HCT116 (cell line): Measurements from ENCODE around the gene ITPR2.

Experiments
- ATF3 ChIP-seq: IDR thresholded peaks from 2 replicates; pipeline ENCODE4 v1.6.1; 2012
- CTCF ChIP-seq, 3 experiments: fragments of 200-600 bp in 1 of 3; sonication (generic) in 1 of 3; IDR thresholded peaks in 2 of 3; conservative IDR thresholded peaks in 1 of 3; 2 replicates each; pipeline ENCODE4 v1.5.1; 2012 to 2017; ENCODE audit warnings: low read depth in 2 of 3, low read length in 2 of 3, antibody characterized with exemption in 1 of 3, borderline replicate concordance in 1 of 3, control low read depth in 1 of 3, mild to moderate bottlenecking in 1 of 3, mixed read lengths in 1 of 3, mixed run types in 1 of 3, moderate library complexity in 1 of 3; ENCODE audit not compliant: insufficient read depth in 1 of 3
- JUND ChIP-seq: IDR thresholded peaks from 2 replicates; pipeline ENCODE4 v1.6.1; 2012
- POLR2A ChIP-seq: IDR thresholded peaks from 2 replicates; pipeline ENCODE4 v1.7.0; 2011; ENCODE audit warnings: borderline replicate concordance; ENCODE audit not compliant: insufficient read depth, insufficient read length; ENCODE audit errors: extremely low read depth
- SP1 ChIP-seq: IDR thresholded peaks from 2 replicates; pipeline ENCODE4 v1.6.1; 2012; ENCODE audit warnings: low read depth
- SRF ChIP-seq: IDR thresholded peaks from 2 replicates; pipeline ENCODE4 v1.6.1; 2012; ENCODE audit warnings: low read depth

- TF ChIP-seq JUND (no peak), POLR2A (no peak), ATF3 (no peak), SRF (no peak), CTCF (IDR thresholded peaks at IDR 0.05 in 2 of 3, conservative IDR thresholded peaks at IDR 0.05 in 1 of 3; ENCODE audit: borderline replicate concordance in 1 of 3, insufficient read depth in 1 of 3, low read depth in 2 of 3, low read length in 2 of 3) (no peak), SP1 (no peak)
Measured at GRCh38 chr12:26537651-26538050, 295.3 kb downstream of the ITPR2 start.
